EH (cell line): Measurements from ENCODE around the gene HSD11B1.

ENCODE experiments used
- DNase-seq: peaks from one replicate; pipeline ENCODE4 v3.0.0-alpha.2; 2015; ENCODE audit warnings: low read depth

HSD11B1 gene

GRCh38 chr1:209755926-209756614, 51.4 kb downstream of the HSD11B1 start, which contains the start of gene TRAF3IP3:
TRAF3IP3 (plus strand) TSS chr1:209756053; CDS start chr1:209760040, 3,987 bp downstream.
- no peak for DNase-seq

GRCh38 chr1:209756615-209757445, 52.2 kb downstream of the HSD11B1 start:
- DNase-seq = no peak

- DNase-seq = no peak
Observed at GRCh38 chr1:209758400-209758799, 53.8 kb downstream of the HSD11B1 start.

- no peak for DNase-seq
Observed at GRCh38 chr1:209759829-209760359, 55.2 kb downstream of the HSD11B1 start.

- peak; percentile 51 for DNase-seq
Observed at GRCh38 chr1:209761011-209761635, 56.5 kb downstream of the HSD11B1 start.

GRCh38 chr1:209766051-209766450, 61.4 kb downstream of the HSD11B1 start:
- DNase-seq = no peak

- no peak for DNase-seq
Observed at GRCh38 chr1:209767096-209767495, 62.5 kb downstream of the HSD11B1 start.

GRCh38 chr1:209767706-209768105, 63.1 kb downstream of the HSD11B1 start:
- peak; percentile 22 for DNase-seq

- no peak for DNase-seq
Observed at GRCh38 chr1:209768354-209768774, 63.7 kb downstream of the HSD11B1 start.

GRCh38 chr1:209769171-209769904, 64.7 kb downstream of the HSD11B1 start:
- peak; percentile 97 for DNase-seq

- peak; percentile 70 for DNase-seq
Observed at GRCh38 chr1:209769971-209770370, 65.3 kb downstream of the HSD11B1 start.

- DNase-seq = no peak
Observed at GRCh38 chr1:209770636-209771415, 66.2 kb downstream of the HSD11B1 start.

GRCh38 chr1:209772126-209772525, 67.5 kb downstream of the HSD11B1 start:
- peak; percentile 44 for DNase-seq

GRCh38 chr1:209774592-209774991, 69.9 kb downstream of the HSD11B1 start:
- no peak for DNase-seq

GRCh38 chr1:209775678-209776077, 71.0 kb downstream of the HSD11B1 start:
- DNase-seq = no peak

GRCh38 chr1:209777587-209777986, 72.9 kb downstream of the HSD11B1 start:
- no peak for DNase-seq

- no peak for DNase-seq
Observed at GRCh38 chr1:209778102-209778501, 73.5 kb downstream of the HSD11B1 start.

GRCh38 chr1:209780268-209780667, 75.6 kb downstream of the HSD11B1 start:
- no peak for DNase-seq

- no peak for DNase-seq
Observed at GRCh38 chr1:209783386-209783785, 78.7 kb downstream of the HSD11B1 start.
